ENCODE data around the gene BAD.

DNA sequence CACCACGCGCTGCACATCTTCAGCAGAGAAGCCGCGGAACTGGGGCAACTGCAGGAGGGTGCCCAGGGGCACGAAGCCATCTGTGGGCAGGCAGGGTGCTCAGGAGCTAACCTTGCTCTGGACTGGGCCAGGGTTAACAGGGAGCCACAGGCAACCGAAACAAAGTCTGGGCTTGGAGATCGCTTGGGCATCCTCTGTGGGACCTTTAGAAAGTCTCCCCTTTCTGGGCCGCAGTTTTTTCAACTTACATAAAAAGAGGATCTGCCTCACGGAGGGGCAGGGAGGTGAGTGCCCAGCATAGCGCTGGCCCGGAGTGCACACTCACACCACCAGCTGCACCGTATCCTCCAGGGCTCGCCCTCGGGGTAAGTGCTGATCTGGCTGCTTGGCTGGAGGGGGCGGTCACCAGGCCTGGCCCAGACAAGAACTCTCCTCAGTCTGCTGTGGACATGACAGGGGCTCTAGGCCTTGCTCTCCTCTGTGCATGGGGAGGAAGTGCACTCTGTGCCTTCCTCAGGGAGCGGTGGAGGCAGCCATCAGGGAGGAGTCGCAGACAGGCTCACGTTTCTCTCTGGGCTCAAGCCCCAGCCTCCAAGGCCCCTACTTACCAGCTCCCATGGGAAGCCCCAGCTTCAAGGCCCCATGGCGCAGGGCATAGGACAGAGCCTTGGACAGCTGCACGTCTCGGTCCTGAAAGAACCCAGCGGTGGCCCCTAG lies 59.4 kb downstream of the BAD start:
- TF ChIP-seq, protein P1, sequence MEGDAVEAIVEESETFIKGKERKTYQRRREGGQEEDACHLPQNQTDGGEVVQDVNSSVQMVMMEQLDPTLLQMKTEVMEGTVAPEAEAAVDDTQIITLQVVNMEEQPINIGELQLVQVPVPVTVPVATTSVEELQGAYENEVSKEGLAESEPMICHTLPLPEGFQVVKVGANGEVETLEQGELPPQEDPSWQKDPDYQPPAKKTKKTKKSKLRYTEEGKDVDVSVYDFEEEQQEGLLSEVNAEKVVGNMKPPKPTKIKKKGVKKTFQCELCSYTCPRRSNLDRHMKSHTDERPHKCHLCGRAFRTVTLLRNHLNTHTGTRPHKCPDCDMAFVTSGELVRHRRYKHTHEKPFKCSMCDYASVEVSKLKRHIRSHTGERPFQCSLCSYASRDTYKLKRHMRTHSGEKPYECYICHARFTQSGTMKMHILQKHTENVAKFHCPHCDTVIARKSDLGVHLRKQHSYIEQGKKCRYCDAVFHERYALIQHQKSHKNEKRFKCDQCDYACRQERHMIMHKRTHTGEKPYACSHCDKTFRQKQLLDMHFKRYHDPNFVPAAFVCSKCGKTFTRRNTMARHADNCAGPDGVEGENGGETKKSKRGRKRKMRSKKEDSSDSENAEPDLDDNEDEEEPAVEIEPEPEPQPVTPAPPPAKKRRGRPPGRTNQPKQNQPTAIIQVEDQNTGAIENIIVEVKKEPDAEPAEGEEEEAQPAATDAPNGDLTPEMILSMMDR (IDR thresholded peaks at IDR 0.05) = no peak
- no peak for TF ChIP-seq CEBPB (IDR thresholded peaks at IDR 0.05)
- TF ChIP-seq POLR2A (IDR thresholded peaks at IDR 0.05; ENCODE audit: low read length) = 0 out of 2 replicates have a peak, but pooled peaks have one; percentile 6
- TF ChIP-seq, protein P2, sequence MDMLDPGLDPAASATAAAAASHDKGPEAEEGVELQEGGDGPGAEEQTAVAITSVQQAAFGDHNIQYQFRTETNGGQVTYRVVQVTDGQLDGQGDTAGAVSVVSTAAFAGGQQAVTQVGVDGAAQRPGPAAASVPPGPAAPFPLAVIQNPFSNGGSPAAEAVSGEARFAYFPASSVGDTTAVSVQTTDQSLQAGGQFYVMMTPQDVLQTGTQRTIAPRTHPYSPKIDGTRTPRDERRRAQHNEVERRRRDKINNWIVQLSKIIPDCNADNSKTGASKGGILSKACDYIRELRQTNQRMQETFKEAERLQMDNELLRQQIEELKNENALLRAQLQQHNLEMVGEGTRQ (IDR thresholded peaks at IDR 0.05) = no peak
- TF ChIP-seq CHD2 (IDR thresholded peaks at IDR 0.05; ENCODE audit: low read length, partially characterized antibody) = no peak
- TF ChIP-seq NR3C1 (IDR thresholded peaks at IDR 0.05) = no peak
- TF ChIP-seq HOXA7 (CRISPR knock-in tag; IDR thresholded peaks at IDR 0.05) = no peak
- no peak for TF ChIP-seq RNF2 (IDR thresholded peaks at IDR 0.05; ENCODE audit: borderline replicate concordance, low read depth)

Data from A549 (cell line).